H9 (cell line): Measurements from ENCODE around the gene CEP85L. TPM values are rescaled to one million over a fixed set of nuclear protein-coding genes. Genes with fewer than 3 reads are reported as not detected.

Experiments used
- DNase-seq: peaks from one replicate; pipeline ENCODE4 v3.0.0-alpha.2; 2017
- H2AFZ ChIP-seq: one replicate; pipeline ENCODE4 v1.6.1; 2013; ENCODE audit warnings: mild to moderate bottlenecking, low read length, control low read depth, moderate library complexity
- H2AK5ac ChIP-seq: 2 replicates; pipeline ENCODE4 v1.6.1; 2013; ENCODE audit warnings: low read length, control low read depth, mixed read lengths; ENCODE audit not compliant: insufficient read length
- H2BK120ac ChIP-seq: one replicate; pipeline ENCODE4 v1.6.1; 2013; ENCODE audit warnings: low read depth, mild to moderate bottlenecking, low read length, control low read depth, inconsistent platforms; ENCODE audit not compliant: poor library complexity, severe bottlenecking
- H2BK12ac ChIP-seq: 2 replicates; pipeline ENCODE4 v1.6.1; 2013; ENCODE audit warnings: low read length, control low read depth, mixed read lengths, low read depth; ENCODE audit not compliant: insufficient read length
- H2BK15ac ChIP-seq: 2 replicates; pipeline ENCODE4 v1.6.1; 2013; ENCODE audit warnings: low read depth, low read length, control low read depth
- H2BK20ac ChIP-seq: one replicate; pipeline ENCODE4 v1.6.1; 2013; ENCODE audit warnings: low read depth, mild to moderate bottlenecking, low read length, control low read depth, inconsistent platforms; ENCODE audit not compliant: poor library complexity, severe bottlenecking
- H2BK5ac ChIP-seq: 2 replicates; pipeline ENCODE4 v1.6.1; 2013; ENCODE audit warnings: low read length, control low read depth, mixed read lengths; ENCODE audit not compliant: insufficient read length
- H3K14ac ChIP-seq: 2 replicates; pipeline ENCODE4 v1.6.1; 2013; ENCODE audit warnings: low read length, control low read depth; ENCODE audit not compliant: insufficient read depth
- H3K18ac ChIP-seq: 2 replicates; pipeline ENCODE4 v1.6.1; 2013; ENCODE audit warnings: low read depth, mild to moderate bottlenecking, mixed read lengths, low read length, control low read depth; ENCODE audit not compliant: insufficient read length
- H3K23ac ChIP-seq: 2 replicates; pipeline ENCODE4 v1.6.1; 2013; ENCODE audit warnings: low read length, control low read depth, mixed read lengths, low read depth; ENCODE audit not compliant: insufficient read length
- H3K23me2 ChIP-seq: 2 replicates; pipeline ENCODE4 v1.6.1; 2013; ENCODE audit warnings: low read depth, mild to moderate bottlenecking, mixed read lengths, low read length, control low read depth; ENCODE audit not compliant: insufficient read length, poor library complexity, severe bottlenecking
- H3K27ac ChIP-seq: 2 replicates; pipeline ENCODE4 v1.5.1; 2013; ENCODE audit warnings: low read length, control low read depth, mixed read lengths, low read depth; ENCODE audit not compliant: insufficient read length
- H3K27me3 ChIP-seq: 2 replicates; pipeline ENCODE4 v1.6.1; 2013; ENCODE audit warnings: low read length, control low read depth, inconsistent platforms; ENCODE audit not compliant: insufficient read depth
- H3K4ac ChIP-seq: 2 replicates; pipeline ENCODE4 v1.6.1; 2013; ENCODE audit warnings: low read depth, mild to moderate bottlenecking, control low read depth, inconsistent platforms, low read length, moderate library complexity
- H3K4me1 ChIP-seq: 2 replicates; pipeline ENCODE4 v1.6.1; 2013; ENCODE audit warnings: low read length, control low read depth, inconsistent platforms; ENCODE audit not compliant: insufficient read depth
- H3K4me2 ChIP-seq: 2 replicates; pipeline ENCODE4 v1.6.1; 2013; ENCODE audit warnings: low read length, control low read depth, mixed read lengths; ENCODE audit not compliant: insufficient read length, insufficient read depth
- H3K56ac ChIP-seq: 2 replicates; pipeline ENCODE4 v1.6.1; 2013; ENCODE audit warnings: low read depth, mild to moderate bottlenecking, mixed read lengths, low read length, control low read depth; ENCODE audit not compliant: insufficient read length
- H3K79me1 ChIP-seq: 2 replicates; pipeline ENCODE4 v1.6.1; 2013; ENCODE audit warnings: low read depth, mild to moderate bottlenecking, moderate library complexity, low read length, control low read depth, inconsistent platforms; ENCODE audit not compliant: insufficient read depth, poor library complexity, severe bottlenecking
- H3K79me2 ChIP-seq: 2 replicates; pipeline ENCODE4 v1.6.1; 2013; ENCODE audit warnings: low read length, control low read depth, inconsistent platforms; ENCODE audit not compliant: insufficient read depth
- H3K9ac ChIP-seq: 2 replicates; pipeline ENCODE4 v1.6.1; 2013; ENCODE audit warnings: low read length, control low read depth, mixed read lengths; ENCODE audit not compliant: insufficient read length; ENCODE audit errors: extremely low read depth
- H3K9me3 ChIP-seq: one replicate; pipeline ENCODE4 v1.6.1; 2013; ENCODE audit warnings: low read depth, low read length, inconsistent platforms; ENCODE audit not compliant: control insufficient read depth
- H3T11ph ChIP-seq: one replicate; pipeline ENCODE4 v1.6.1; 2013; ENCODE audit warnings: mild to moderate bottlenecking, low read length, control low read depth, inconsistent platforms
- H4K20me1 ChIP-seq: one replicate; pipeline ENCODE4 v1.6.1; 2013; ENCODE audit not compliant: control insufficient read depth, insufficient read length, insufficient read depth
- H4K5ac ChIP-seq: 2 replicates; pipeline ENCODE4 v1.6.1; 2013; ENCODE audit warnings: low read depth, mild to moderate bottlenecking, mixed read lengths, low read length, control low read depth; ENCODE audit not compliant: insufficient read length
- H4K8ac ChIP-seq: replicated peaks from 2 replicates; pipeline ENCODE4 v1.6.1; 2013; ENCODE audit warnings: low read length, control low read depth, mixed read lengths, low read depth; ENCODE audit not compliant: insufficient read length
- H4K91ac ChIP-seq: 2 replicates; pipeline ENCODE4 v1.6.1; 2013; ENCODE audit warnings: low read depth, mild to moderate bottlenecking, moderate library complexity, mixed read lengths, low read length, control low read depth; ENCODE audit not compliant: insufficient read length
- H3K27ac Mint-ChIP-seq, 3 experiments: 2 replicates in 2 of 3; 3 replicates in 1 of 3; pipeline ENCODE4 v1.8.0; 2020 to 2021; ENCODE audit warnings: mixed read lengths in 3 of 3, mild to moderate bottlenecking in 1 of 3, moderate library complexity in 1 of 3
- H3K27me3 Mint-ChIP-seq: 2 replicates; pipeline ENCODE4 v1.8.0; 2021; ENCODE audit warnings: low read depth, mild to moderate bottlenecking, moderate library complexity, mixed read lengths
- H3K36me3 Mint-ChIP-seq, 3 experiments: 2 replicates in 2 of 3; 3 replicates in 1 of 3; pipeline ENCODE4 v1.8.0; 2020 to 2021; ENCODE audit warnings: low read depth in 3 of 3, mixed read lengths in 3 of 3; ENCODE audit not compliant: insufficient read depth in 1 of 3
- H3K4me1 Mint-ChIP-seq, 2 experiments: 2 replicates each; pipeline ENCODE4 v1.8.0; 2020; ENCODE audit warnings: mixed read lengths in 2 of 2
- H3K4me3 Mint-ChIP-seq, 2 experiments: 2 replicates in 1 of 2; 3 replicates in 1 of 2; pipeline ENCODE4 v1.8.0; 2020 to 2021; ENCODE audit warnings: mild to moderate bottlenecking in 2 of 2, mixed read lengths in 2 of 2, moderate library complexity in 1 of 2
- H3K9me3 Mint-ChIP-seq, 2 experiments: 2 replicates in 1 of 2; 3 replicates in 1 of 2; pipeline ENCODE4 v1.8.0; 2020; ENCODE audit warnings: mild to moderate bottlenecking in 2 of 2, mixed read lengths in 2 of 2, moderate library complexity in 1 of 2
- CTCF ChIP-seq: fragments of 200-600 bp; sonication (generic); conservative IDR thresholded peaks from 3 replicates; pipeline ENCODE4 v1.8.0; 2021; ENCODE audit warnings: antibody characterized with exemption, mild to moderate bottlenecking
- WGBS: extraction: QIAGEN DNeasy Blood & Tissue Kit; methylation state at CpG from one replicate; pipeline ENCODE4 v1.1.7; 2013; ENCODE audit warnings: missing lambda C conversion rate, low lambda C conversion rate, mixed read lengths; ENCODE audit not compliant: insufficient read length; ENCODE audit errors: extremely low coverage; 5-methylcytosine and 5-hydroxymethylcytosine counted together
- total RNA-seq: library from RNA; stranded (reverse); gene quantifications from 2 replicates; pipeline ENCODE4 v1.2.1, GENCODE V29; 2021

Gene CEP85L
- total RNA-seq, 1 experiment from 2014 or later, result 3.8 TPM

- no peak overlapping the region for H2BK15ac ChIP-seq
- no peak overlapping the region for H2BK5ac ChIP-seq
- Mint-ChIP-seq H3K4me1 (no peaks in the 10 kb centered on the region), H3K36me3 (no peaks in the 10 kb centered on the region), H3K27me3 (no peaks in the 10 kb centered on the region), H3K9me3 (no peaks in the 10 kb centered on the region), H3K4me3 (no peak overlapping the region), H3K27ac (peak overlapping the region in 1 of 3 experiments; percentile 83; a peak in 4 of 7 replicates)
- H3K27me3 ChIP-seq, result no peaks in the 10 kb centered on the region
- no peak overlapping the region for H2BK20ac ChIP-seq
- no peak overlapping the region for H3K23ac ChIP-seq
- H4K20me1 ChIP-seq, result no peaks in the 10 kb centered on the region
- no peak overlapping the region for H2BK120ac ChIP-seq
- DNase-seq, result no peak
- no peak overlapping the region for H3T11ph ChIP-seq
- no peak overlapping the region for H3K4ac ChIP-seq
- no peaks in the 10 kb centered on the region for H3K79me1 ChIP-seq
- no peak overlapping the region for H3K18ac ChIP-seq
- no peak for TF ChIP-seq CTCF
- H3K9ac ChIP-seq, result no peak overlapping the region
- H3K4me1 ChIP-seq, result no peaks in the 10 kb centered on the region
- H3K14ac ChIP-seq, result no peak overlapping the region
- H4K5ac ChIP-seq, result no peak overlapping the region
- no peaks in the 10 kb centered on the region for H3K9me3 ChIP-seq
- no CpG with 5 or more reads among the region's 4 CpGs for WGBS
- H3K56ac ChIP-seq, result no peak overlapping the region
- H4K8ac ChIP-seq, result no peak overlapping the region
- no peak overlapping the region for H2AK5ac ChIP-seq
- H2AFZ ChIP-seq, result no peak overlapping the region
- no peak overlapping the region for H4K91ac ChIP-seq
- H3K23me2 ChIP-seq, result no peaks in the 10 kb centered on the region
- no peak overlapping the region for H2BK12ac ChIP-seq
- no peak overlapping the region for H3K27ac ChIP-seq
- H3K79me2 ChIP-seq, result no peaks in the 10 kb centered on the region
- H3K4me2 ChIP-seq, result no peak overlapping the region
Observed at GRCh38 chr6:118511930-118512715, 139.3 kb downstream of the CEP85L start.
